ENCODE results near the gene NOTCH1. TPM values are rescaled to one million over a fixed set of nuclear protein-coding genes. Genes with fewer than 3 reads are reported as not detected.

Gene NOTCH1
- total RNA-seq, 2 donors from 2014 or later, result 29.6 to 65.3 TPM

GRCh38 chr9:136496181-136496580 lies 49.7 kb downstream of the NOTCH1 start:
- DNase-seq (no peak), ATAC-seq (no peak)
- H3K36me3 ChIP-seq (replicated peaks in 1 of 2; ENCODE audit: insufficient read depth in 1 of 2, low read depth in 2 of 2), result peaks cover 0 to 16% of the 10 kb centered on the region in 2 donors
- H3K27ac ChIP-seq, result no peak overlapping the region
- WGBS, 2 donors, result 83 to 92% methylated on average over 13 to 18 of the region's 18 CpGs
- TF ChIP-seq POLR2A (IDR thresholded peaks at IDR 0.05), result no peak
- TF ChIP-seq CTCF (IDR thresholded peaks at IDR 0.05), result no peak
- no peaks in the 10 kb centered on the region for H3K9me3 ChIP-seq
- intact Hi-C loops (cut with DNase I), result no loop called here
- H3K4me3 ChIP-seq, result no peak overlapping the region
- H3K4me1 ChIP-seq, result peaks cover 31% of the 10 kb centered on the region
- H3K27me3 ChIP-seq, result no peaks in the 10 kb centered on the region

GRCh38 chr9:136495238-136495800 lies 50.5 kb downstream of the NOTCH1 start:
- Histone ChIP-seq H3K27ac (no peak overlapping the region), H3K27me3 (no peaks in the 10 kb centered on the region), H3K4me1 (peaks cover 23% of the 10 kb centered on the region), H3K9me3 (no peaks in the 10 kb centered on the region), H3K36me3 (replicated peaks in 1 of 2; ENCODE audit: insufficient read depth in 1 of 2, low read depth in 2 of 2) (peaks cover 0 to 16% of the 10 kb centered on the region in 2 donors), H3K4me3 (no peak overlapping the region)
- no peak for DNase-seq
- intact Hi-C loops (cut with DNase I), result no loop called here
- no peak for ATAC-seq
- no peak for TF ChIP-seq POLR2A (IDR thresholded peaks at IDR 0.05)
- TF ChIP-seq CTCF (IDR thresholded peaks at IDR 0.05), result no peak
- 88 to 89% methylated on average over 15 to 17 of the region's 17 CpGs for WGBS, 2 donors

- Histone ChIP-seq H3K27ac (no peak overlapping the region), H3K4me1 (peaks cover 16% of the 10 kb centered on the region), H3K4me3 (no peak overlapping the region), H3K9me3 (no peaks in the 10 kb centered on the region), H3K27me3 (no peaks in the 10 kb centered on the region), H3K36me3 (replicated peaks in 1 of 2; ENCODE audit: insufficient read depth in 1 of 2, low read depth in 2 of 2) (peaks cover 0 to 16% of the 10 kb centered on the region in 2 donors)
- ATAC-seq (no peak), DNase-seq (no peak)
- intact Hi-C loops (cut with DNase I), result no loop called here
- TF ChIP-seq CTCF (IDR thresholded peaks at IDR 0.05) (no peak), POLR2A (IDR thresholded peaks at IDR 0.05) (no peak)
- WGBS, 2 donors, result 92 to 93% methylated on average over 14 to 28 of the region's 29 CpGs
Observed at GRCh38 chr9:136494531-136495215, 51.2 kb downstream of the NOTCH1 start.

GRCh38 chr9:136494012-136494411 lies 51.8 kb downstream of the NOTCH1 start:
- no peak for ATAC-seq
- H3K4me1 ChIP-seq, result peaks cover 10% of the 10 kb centered on the region
- no peak for DNase-seq
- H3K27ac ChIP-seq, result no peak overlapping the region
- 84 to 100% methylated on average over 1 to 9 of the region's 9 CpGs for WGBS, 2 donors
- intact Hi-C loops (cut with DNase I), result no loop called here
- TF ChIP-seq CTCF (IDR thresholded peaks at IDR 0.05) (no peak), POLR2A (IDR thresholded peaks at IDR 0.05) (no peak)
- H3K27me3 ChIP-seq, result no peaks in the 10 kb centered on the region
- no peak overlapping the region for H3K4me3 ChIP-seq
- peaks cover 0 to 16% of the 10 kb centered on the region in 2 donors for H3K36me3 ChIP-seq (replicated peaks in 1 of 2; ENCODE audit: insufficient read depth in 1 of 2, low read depth in 2 of 2)
- no peaks in the 10 kb centered on the region for H3K9me3 ChIP-seq

GRCh38 chr9:136493567-136493971 lies 52.3 kb downstream of the NOTCH1 start:
- no peaks in the 10 kb centered on the region for H3K27me3 ChIP-seq
- 85% methylated on average over 6 of the region's 8 CpGs; no CpG with 5 or more reads in 1 of the 2 donors for WGBS, 2 donors
- no peaks in the 10 kb centered on the region for H3K9me3 ChIP-seq
- DNase-seq, result no peak
- TF ChIP-seq CTCF (IDR thresholded peaks at IDR 0.05) (no peak), POLR2A (IDR thresholded peaks at IDR 0.05) (no peak)
- H3K4me1 ChIP-seq, result peaks cover 6% of the 10 kb centered on the region
- ATAC-seq, result no peak
- H3K27ac ChIP-seq, result no peak overlapping the region
- intact Hi-C loops (cut with DNase I), result no loop called here
- peaks cover 0 to 16% of the 10 kb centered on the region in 2 donors for H3K36me3 ChIP-seq (replicated peaks in 1 of 2; ENCODE audit: insufficient read depth in 1 of 2, low read depth in 2 of 2)
- no peak overlapping the region for H3K4me3 ChIP-seq

Data from body of pancreas (tissue), 4 donors.